K562 (cell line): ENCODE measurements around the gene BRD3OS. TPM values are rescaled to one million over a fixed set of nuclear protein-coding genes. Genes with fewer than 3 reads are reported as not detected.

ENCODE experiments used
- BHLHE40 ChIP-seq: IDR thresholded peaks from 2 replicates; pipeline ENCODE4 v1.6.1; 2011; ENCODE audit warnings: low read length, improper control_type of control experiment
- CREM ChIP-seq: IDR thresholded peaks from 2 replicates; pipeline ENCODE4 v1.6.1; 2014; ENCODE audit warnings: antibody characterized with exemption, low read depth
- CTBP1 ChIP-seq: fragments of 450-650 bp; IDR thresholded peaks from 2 replicates; pipeline ENCODE4 v1.6.1; 2016; ENCODE audit warnings: borderline replicate concordance
- FOSL1 ChIP-seq: fragments of 200-800 bp; sonication (Bioruptor generic); conservative IDR thresholded peaks from 2 replicates; pipeline ENCODE4 v1.6.1; 2016; ENCODE audit warnings: missing genetic modification characterization, missing compliant biosample characterization
- FOXA3 ChIP-seq, 2 experiments: fragments of 450-650 bp in 1 of 2; sonication (generic) in 1 of 2; formaldehyde crosslinking; IDR thresholded peaks in 1 of 2; conservative IDR thresholded peaks in 1 of 2; 2 replicates each; pipeline versions ENCODE4 v1.4.0 to v1.8.0; 2020 to 2022; ENCODE audit warnings: mild to moderate bottlenecking in 2 of 2, missing genetic modification reagents in 1 of 2
- HCFC1 ChIP-seq: IDR thresholded peaks from 2 replicates; pipeline ENCODE4 v1.6.1; 2012; ENCODE audit warnings: low read depth, low read length, improper control_type of control experiment
- HDAC1 ChIP-seq, 2 experiments: fragments of 450-650 bp; IDR thresholded peaks; 2 replicates each; pipeline ENCODE4 v1.6.1; 2016 to 2017; ENCODE audit warnings: inconsistent platforms in 1 of 2, mild to moderate bottlenecking in 1 of 2, moderate library complexity in 1 of 2
- HMG20B ChIP-seq: fragments of 250-450 bp; sonication (Bioruptor Pico); IDR thresholded peaks from 2 replicates; pipeline ENCODE4 v1.5.0; 2021; ENCODE audit warnings: mild to moderate bottlenecking
- KLF1 ChIP-seq: fragments of 450-650 bp; IDR thresholded peaks from 2 replicates; pipeline ENCODE4 v1.6.1; 2016; ENCODE audit warnings: missing genetic modification characterization, missing compliant biosample characterization
- MAZ ChIP-seq, 2 experiments: fragments of 450-650 bp in 1 of 2; sonication (generic) in 1 of 2; formaldehyde crosslinking; IDR thresholded peaks in 1 of 2; conservative IDR thresholded peaks in 1 of 2; 2 replicates each; pipeline versions ENCODE4 v1.4.0 to v1.5.0; 2020; ENCODE audit warnings: mild to moderate bottlenecking in 1 of 2, missing genetic modification reagents in 1 of 2
- SOX6 ChIP-seq: fragments of 450-650 bp; IDR thresholded peaks from 2 replicates; pipeline ENCODE4 v1.6.1; 2014; ENCODE audit warnings: mild to moderate bottlenecking
- ZBTB17 ChIP-seq: fragments of 450-650 bp; formaldehyde crosslinking; IDR thresholded peaks from 2 replicates; pipeline ENCODE4 v1.4.0; 2020; ENCODE audit warnings: mild to moderate bottlenecking
- ZBTB5 ChIP-seq: fragments of 450-650 bp; IDR thresholded peaks from 2 replicates; pipeline ENCODE4 v1.6.1; 2017; ENCODE audit warnings: antibody characterized with exemption
- ZBTB7A ChIP-seq: IDR thresholded peaks from 2 replicates; pipeline ENCODE4 v1.6.1; 2011; ENCODE audit warnings: low read depth, mild to moderate bottlenecking, low read length, moderate library complexity, borderline replicate concordance; ENCODE audit not compliant: control insufficient read depth
- ZKSCAN3 ChIP-seq: fragments of 250-450 bp; sonication (Bioruptor Pico); IDR thresholded peaks from 2 replicates; pipeline ENCODE4 v1.4.0; 2020
- ZNF263 ChIP-seq: sonication (generic); formaldehyde crosslinking; IDR thresholded peaks from 2 replicates; pipeline ENCODE4 v1.8.0; 2022; ENCODE audit warnings: mild to moderate bottlenecking, missing genetic modification reagents, borderline replicate concordance
- polyA plus RNA-seq, 8 experiments: library from polyadenylated mRNA; depleted of rRNA in 4 of 8; stranded (reverse) in 5 of 8; unstranded in 3 of 8; fragments of >200 nt; fragmentation: Nextera tagmentation in 2 of 8; fragmentation: Illumina TruSeq in 1 of 8; extraction: Ambion mirVana in 2 of 8; extraction: Trizol in 1 of 8; gene quantifications; 2 replicates each; pipeline versions ENCODE4 v1.2.1 to v1.2.3, GENCODE V29; 2011 to 2014; ENCODE audit warnings: inconsistent platforms in 1 of 8, missing spikeins in 1 of 8
- total RNA-seq, 7 experiments: library from RNA; depleted of rRNA in 6 of 7; stranded (reverse); fragments of >200 nt in 6 of 7; fragmentation: Illumina TruSeq in 2 of 7; extraction: Trizol in 2 of 7; gene quantifications; 2 replicates each; pipeline versions ENCODE4 v1.2.1 to v1.2.3, GENCODE V29; 2011 to 2021; ENCODE audit warnings: low replicate concordance in 1 of 7
- TF ChIP-seq, protein P1 (sequence below): sonication (generic); formaldehyde crosslinking; IDR thresholded peaks from 2 replicates; pipeline ENCODE4 v1.4.0; 2020; ENCODE audit warnings: mild to moderate bottlenecking, missing genetic modification reagents
- TF ChIP-seq, protein P2 (sequence below): conservative IDR thresholded peaks from 2 replicates; pipeline ENCODE4 v1.6.1; 2011; ENCODE audit warnings: low read depth, mild to moderate bottlenecking, low read length; ENCODE audit not compliant: control insufficient read depth
- TF ChIP-seq, protein P3 (sequence below), 2 experiments: fragments of 250-450 bp in 1 of 2; fragments of 450-650 bp in 1 of 2; sonication (Bioruptor Pico) in 1 of 2; IDR thresholded peaks; 2 replicates each; pipeline versions ENCODE4 v1.6.1 to v1.8.0; 2016 to 2021; ENCODE audit warnings: mild to moderate bottlenecking in 2 of 2, moderate library complexity in 2 of 2, missing compliant biosample characterization in 1 of 2, missing genetic modification characterization in 1 of 2
- TF ChIP-seq, protein P4 (sequence below): fragments of 450-650 bp; formaldehyde crosslinking; IDR thresholded peaks from 2 replicates; pipeline ENCODE4 v1.4.0; 2020; ENCODE audit warnings: mild to moderate bottlenecking, moderate library complexity

BRD3OS gene
- total and polyA plus RNA-seq, 9 of the 15 experiments (the other 6 are each of a cell fraction or from before 2014, with no cell fraction given): 1.1 to 8.7 (median 5.9) TPM

GRCh38 chr9:134067904-134068743 lies 42.8 kb downstream of the BRD3OS start, which contains the start of gene BRD3 (continued):
- TF ChIP-seq MAZ (CRISPR knock-in tag; conservative IDR thresholded peaks at IDR 0.05 in 1 of 2, IDR thresholded peaks at IDR 0.05 in 1 of 2) (peak; percentile 45 to 93; a peak in 3 of 4 replicates), FOSL1 (tag) (no peak), ZBTB17 (no peak), HCFC1 (peak; percentile 90), SOX6 (peak; percentile 35; the same call in 1 of the 2 replicates), HMG20B (no peak), BHLHE40 (peak; percentile 76), CREM (peak; percentile 81), ZKSCAN3 (CRISPR knock-in tag) (no peak), FOXA3 (CRISPR knock-in tag; conservative IDR thresholded peaks at IDR 0.05 in 1 of 2, IDR thresholded peaks at IDR 0.05 in 1 of 2) (0 out of 4 replicates have a peak, but pooled peaks of 1 of the 2 experiments have one; percentile 41), ZBTB7A (peak; percentile 73; the same call in 1 of the 2 replicates), ZBTB5 (no peak), HDAC1 (IDR thresholded peaks at IDR 0.05) (no peak), CTBP1 (peak; percentile 97), KLF1 (tag) (peak; percentile 33; the same call in 1 of the 2 replicates), ZNF263 (CRISPR knock-in tag) (peak; percentile 54)
- TF ChIP-seq, protein P1, sequence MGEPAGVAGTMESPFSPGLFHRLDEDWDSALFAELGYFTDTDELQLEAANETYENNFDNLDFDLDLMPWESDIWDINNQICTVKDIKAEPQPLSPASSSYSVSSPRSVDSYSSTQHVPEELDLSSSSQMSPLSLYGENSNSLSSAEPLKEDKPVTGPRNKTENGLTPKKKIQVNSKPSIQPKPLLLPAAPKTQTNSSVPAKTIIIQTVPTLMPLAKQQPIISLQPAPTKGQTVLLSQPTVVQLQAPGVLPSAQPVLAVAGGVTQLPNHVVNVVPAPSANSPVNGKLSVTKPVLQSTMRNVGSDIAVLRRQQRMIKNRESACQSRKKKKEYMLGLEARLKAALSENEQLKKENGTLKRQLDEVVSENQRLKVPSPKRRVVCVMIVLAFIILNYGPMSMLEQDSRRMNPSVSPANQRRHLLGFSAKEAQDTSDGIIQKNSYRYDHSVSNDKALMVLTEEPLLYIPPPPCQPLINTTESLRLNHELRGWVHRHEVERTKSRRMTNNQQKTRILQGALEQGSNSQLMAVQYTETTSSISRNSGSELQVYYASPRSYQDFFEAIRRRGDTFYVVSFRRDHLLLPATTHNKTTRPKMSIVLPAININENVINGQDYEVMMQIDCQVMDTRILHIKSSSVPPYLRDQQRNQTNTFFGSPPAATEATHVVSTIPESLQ (CRISPR knock-in tag): no peak
- TF ChIP-seq, protein P2, sequence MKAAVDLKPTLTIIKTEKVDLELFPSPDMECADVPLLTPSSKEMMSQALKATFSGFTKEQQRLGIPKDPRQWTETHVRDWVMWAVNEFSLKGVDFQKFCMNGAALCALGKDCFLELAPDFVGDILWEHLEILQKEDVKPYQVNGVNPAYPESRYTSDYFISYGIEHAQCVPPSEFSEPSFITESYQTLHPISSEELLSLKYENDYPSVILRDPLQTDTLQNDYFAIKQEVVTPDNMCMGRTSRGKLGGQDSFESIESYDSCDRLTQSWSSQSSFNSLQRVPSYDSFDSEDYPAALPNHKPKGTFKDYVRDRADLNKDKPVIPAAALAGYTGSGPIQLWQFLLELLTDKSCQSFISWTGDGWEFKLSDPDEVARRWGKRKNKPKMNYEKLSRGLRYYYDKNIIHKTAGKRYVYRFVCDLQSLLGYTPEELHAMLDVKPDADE: peak; percentile 69
- TF ChIP-seq, protein P3, sequence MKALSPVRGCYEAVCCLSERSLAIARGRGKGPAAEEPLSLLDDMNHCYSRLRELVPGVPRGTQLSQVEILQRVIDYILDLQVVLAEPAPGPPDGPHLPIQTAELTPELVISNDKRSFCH (CRISPR knock-in tag; IDR thresholded peaks at IDR 0.05): no peak
- TF ChIP-seq, protein P3 (tag; IDR thresholded peaks at IDR 0.05): 0 out of 2 replicates have a peak, but pooled peaks have one; percentile 38
- TF ChIP-seq, protein P4, sequence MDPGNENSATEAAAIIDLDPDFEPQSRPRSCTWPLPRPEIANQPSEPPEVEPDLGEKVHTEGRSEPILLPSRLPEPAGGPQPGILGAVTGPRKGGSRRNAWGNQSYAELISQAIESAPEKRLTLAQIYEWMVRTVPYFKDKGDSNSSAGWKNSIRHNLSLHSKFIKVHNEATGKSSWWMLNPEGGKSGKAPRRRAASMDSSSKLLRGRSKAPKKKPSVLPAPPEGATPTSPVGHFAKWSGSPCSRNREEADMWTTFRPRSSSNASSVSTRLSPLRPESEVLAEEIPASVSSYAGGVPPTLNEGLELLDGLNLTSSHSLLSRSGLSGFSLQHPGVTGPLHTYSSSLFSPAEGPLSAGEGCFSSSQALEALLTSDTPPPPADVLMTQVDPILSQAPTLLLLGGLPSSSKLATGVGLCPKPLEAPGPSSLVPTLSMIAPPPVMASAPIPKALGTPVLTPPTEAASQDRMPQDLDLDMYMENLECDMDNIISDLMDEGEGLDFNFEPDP (CRISPR knock-in tag): no peak
